HG03280 (cell line): ENCODE results near the gene TIMELESS.
"Not testable (repeated sequence)": the region's sequence is repeated elsewhere in the genome, so short reads cannot be mapped to it uniquely, and the experiment has no call there.

Experiments
- ATAC-seq: cut with Tn5 transposase; IDR thresholded peaks from one replicate; pipeline ENCODE4 v1.9.1; 2021; ENCODE audit warnings: mild to moderate bottlenecking, moderate library complexity; ENCODE audit not compliant: unreplicated experiment

The TIMELESS gene

GRCh38 chr12:56469007-56469930 is 20.0 kb upstream of the TIMELESS start:
- no peak for ATAC-seq

GRCh38 chr12:56468216-56469006 is 19.2 kb upstream of the TIMELESS start, which contains the start of gene SPRYD4:
TSS of gene SPRYD4 (plus strand) at chr12:56468578. CDS start at chr12:56468592, 14 bp downstream.
- peak; percentile 91 for ATAC-seq

- ATAC-seq, result no peak
These were observed 13.3 kb upstream of the TIMELESS start for GRCh38 chr12:56462565-56462964.

- no peak for ATAC-seq
These were observed 12.3 kb upstream of the TIMELESS start for GRCh38 chr12:56461235-56462159.

- no peak for ATAC-seq
These were observed 8.6 kb upstream of the TIMELESS start for GRCh38 chr12:56457817-56458216.

GRCh38 chr12:56454557-56454956 is 5.3 kb upstream of the TIMELESS start, which contains the start of gene MIP:
TSS of gene MIP (minus strand) at chr12:56454657. CDS start at chr12:56454613, 44 bp downstream.
- ATAC-seq, result no peak

GRCh38 chr12:56451147-56451546 is 1.9 kb upstream of the TIMELESS start:
- no peak for ATAC-seq

GRCh38 chr12:56450241-56450640 is 1.0 kb upstream of the TIMELESS start:
- no peak for ATAC-seq

GRCh38 chr12:56449622-56449984 is 377 bp upstream of the TIMELESS start:
- no peak for ATAC-seq

GRCh38 chr12:56443208-56443607 is 6.0 kb downstream of the TIMELESS start:
- ATAC-seq, result not testable (repeated sequence)

- ATAC-seq, result no peak
These were observed 11.6 kb downstream of the TIMELESS start for GRCh38 chr12:56437430-56438176.

GRCh38 chr12:56434828-56435227 is 14.4 kb downstream of the TIMELESS start:
- no peak for ATAC-seq

- ATAC-seq, result no peak
These were observed 17.4 kb downstream of the TIMELESS start for GRCh38 chr12:56431850-56432249.

- no peak for ATAC-seq
These were observed 17.9 kb downstream of the TIMELESS start for GRCh38 chr12:56431288-56431687.

- ATAC-seq, result no peak
These were observed 23.2 kb downstream of the TIMELESS start for GRCh38 chr12:56425940-56426438.

- no peak for ATAC-seq
These were observed 24.0 kb downstream of the TIMELESS start for GRCh38 chr12:56425193-56425592.

- no peak for ATAC-seq
These were observed 28.8 kb downstream of the TIMELESS start for GRCh38 chr12:56420411-56420810.

GRCh38 chr12:56417739-56418138 is 31.5 kb downstream of the TIMELESS start:
- ATAC-seq, result no peak

GRCh38 chr12:56414401-56414800 is 34.8 kb downstream of the TIMELESS start:
- ATAC-seq, result no peak

- no peak for ATAC-seq
These were observed 35.8 kb downstream of the TIMELESS start for GRCh38 chr12:56413392-56413791.
